Muscle layer of duodenum (tissue), 2 donors: Measurements from ENCODE around the gene URB1.

ENCODE experiments used
- H3K27ac ChIP-seq: one replicate; pipeline ENCODE4 v1.7.0; 2013; ENCODE audit warnings: mild to moderate bottlenecking, low read length
- H3K27me3 ChIP-seq: one replicate; pipeline ENCODE4 v1.7.0; 2013; ENCODE audit warnings: low read depth, mild to moderate bottlenecking, control low read depth, low read length
- H3K36me3 ChIP-seq, 2 donors: one replicate each; pipeline ENCODE4 v1.7.0; 2013; ENCODE audit warnings: low read length in 2 of 2, control low read depth in 1 of 2, mild to moderate bottlenecking in 1 of 2; ENCODE audit not compliant: insufficient read depth in 2 of 2, control insufficient read depth in 1 of 2
- H3K4me1 ChIP-seq, 2 donors: one replicate each; pipeline ENCODE4 v1.7.0; 2013; ENCODE audit warnings: low read length in 2 of 2, mild to moderate bottlenecking in 2 of 2, control low read depth in 1 of 2, moderate library complexity in 1 of 2; ENCODE audit not compliant: insufficient read depth in 2 of 2, control insufficient read depth in 1 of 2
- H3K4me3 ChIP-seq, 2 donors: one replicate each; pipeline ENCODE4 v1.7.0; 2013; ENCODE audit warnings: low read length in 2 of 2, low read depth in 1 of 2, mild to moderate bottlenecking in 1 of 2
- H3K9me3 ChIP-seq, 2 donors: one replicate each; pipeline ENCODE4 v1.7.0; 2013; ENCODE audit warnings: low read length in 2 of 2, control low read depth in 1 of 2, mild to moderate bottlenecking in 1 of 2; ENCODE audit not compliant: control insufficient read depth in 1 of 2
- donor health status: healthy.

URB1 gene

DNA sequence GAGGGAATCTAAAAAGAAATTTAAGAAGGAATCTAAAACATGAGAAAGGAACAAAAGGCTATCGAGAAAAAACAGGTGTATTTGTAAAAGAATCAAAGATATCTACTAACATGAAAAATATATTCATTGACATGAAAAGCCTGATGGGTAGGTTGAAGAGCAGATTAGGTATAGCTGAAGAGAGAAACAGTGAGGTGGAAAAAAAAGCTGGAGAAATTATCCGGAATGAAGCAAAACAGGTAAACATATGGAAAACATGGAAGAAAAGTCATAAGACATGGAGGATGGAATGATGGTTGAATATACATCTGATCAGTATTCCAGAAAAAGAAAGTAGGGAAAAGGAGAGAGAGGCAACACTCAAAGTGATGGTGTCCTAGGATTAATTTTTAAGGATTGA lies 29.3 kb upstream of the URB1 start:
- H3K27ac ChIP-seq, result no peak overlapping the region
- H3K4me3 ChIP-seq, result no peak overlapping the region
- peaks cover 0 to 9% of the 10 kb centered on the region in 2 donors for H3K36me3 ChIP-seq
- H3K9me3 ChIP-seq, result no peaks in the 10 kb centered on the region
- H3K4me1 ChIP-seq, result peaks cover 0 to 5% of the 10 kb centered on the region in 2 donors
- H3K27me3 ChIP-seq, result no peaks in the 10 kb centered on the region

DNA sequence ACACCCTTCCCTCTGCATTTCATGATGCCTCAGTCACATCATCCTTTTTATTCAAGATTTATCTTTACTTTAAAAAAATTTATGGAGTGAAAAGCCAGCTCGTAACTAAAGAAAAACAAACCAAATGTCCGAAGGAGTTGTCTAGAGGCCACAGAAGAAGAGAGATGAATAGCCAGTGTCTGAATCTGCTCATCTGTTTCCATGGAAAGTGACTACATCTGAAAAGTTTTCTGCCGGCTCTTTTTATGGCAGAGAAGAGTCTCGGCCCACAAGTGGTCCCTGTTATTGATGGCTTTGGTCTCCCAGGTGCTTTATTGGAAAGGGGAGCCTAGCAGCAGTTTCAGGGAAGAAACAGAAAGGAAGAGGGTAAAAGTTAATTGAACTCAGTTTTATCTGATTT lies 25.3 kb upstream of the URB1 start:
- Histone ChIP-seq H3K9me3 (no peaks in the 10 kb centered on the region), H3K4me3 (no peak overlapping the region), H3K27ac (no peak overlapping the region), H3K4me1 (peaks cover 6 to 21% of the 10 kb centered on the region in 2 donors), H3K27me3 (no peaks in the 10 kb centered on the region), H3K36me3 (peaks cover 0 to 9% of the 10 kb centered on the region in 2 donors)

DNA sequence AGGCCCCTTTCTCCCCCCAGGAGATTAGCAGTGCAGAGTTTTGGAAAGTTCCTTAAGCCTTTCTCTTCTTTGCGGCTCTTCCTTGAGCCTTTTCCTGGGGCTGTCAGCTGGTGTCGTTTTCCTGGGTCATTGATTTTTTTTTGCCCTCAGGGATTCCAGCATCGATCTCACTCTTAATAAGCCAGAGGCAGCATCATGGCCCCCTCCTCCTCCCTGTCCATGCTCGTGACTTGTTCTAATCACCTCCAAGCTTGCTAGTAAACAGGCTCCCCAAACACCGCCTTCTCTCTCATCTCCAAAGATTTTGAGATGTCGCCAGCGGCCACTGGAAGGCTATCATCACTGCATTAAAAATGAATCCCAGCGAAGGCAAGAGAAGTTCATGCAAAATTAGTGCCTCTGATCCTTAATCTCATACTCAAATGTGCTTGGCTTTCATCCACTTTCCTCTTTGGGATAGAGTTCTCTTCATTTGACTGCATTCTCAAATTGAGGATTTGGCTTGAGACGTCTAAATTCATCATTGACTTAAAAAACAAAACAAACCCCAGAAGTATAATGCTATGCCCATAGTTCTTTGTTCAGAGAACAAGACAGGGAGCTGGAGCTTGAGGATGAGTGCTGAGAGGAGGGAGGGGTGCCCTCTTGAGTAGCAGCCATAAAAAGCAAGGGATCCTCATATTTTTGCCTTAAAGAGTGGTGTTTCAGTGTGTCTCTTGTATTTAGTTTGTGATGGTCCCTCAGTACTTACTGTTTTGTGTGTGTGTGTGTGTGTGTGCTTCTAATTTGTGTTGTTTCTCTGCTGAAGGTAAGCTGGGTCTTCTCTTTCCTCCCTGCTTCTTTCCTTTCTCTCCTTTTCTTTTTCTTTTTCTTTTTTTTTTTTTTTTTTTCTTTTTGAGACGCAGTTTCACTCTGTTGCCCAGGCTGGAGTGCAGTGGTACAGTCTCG lies 22.9 kb upstream of the URB1 start:
- Histone ChIP-seq H3K4me1 (peaks cover 8 to 27% of the 10 kb centered on the region in 2 donors), H3K4me3 (no peak overlapping the region), H3K27me3 (no peaks in the 10 kb centered on the region), H3K27ac (no peak overlapping the region), H3K36me3 (peaks cover 0 to 5% of the 10 kb centered on the region in 2 donors), H3K9me3 (no peaks in the 10 kb centered on the region)

DNA sequence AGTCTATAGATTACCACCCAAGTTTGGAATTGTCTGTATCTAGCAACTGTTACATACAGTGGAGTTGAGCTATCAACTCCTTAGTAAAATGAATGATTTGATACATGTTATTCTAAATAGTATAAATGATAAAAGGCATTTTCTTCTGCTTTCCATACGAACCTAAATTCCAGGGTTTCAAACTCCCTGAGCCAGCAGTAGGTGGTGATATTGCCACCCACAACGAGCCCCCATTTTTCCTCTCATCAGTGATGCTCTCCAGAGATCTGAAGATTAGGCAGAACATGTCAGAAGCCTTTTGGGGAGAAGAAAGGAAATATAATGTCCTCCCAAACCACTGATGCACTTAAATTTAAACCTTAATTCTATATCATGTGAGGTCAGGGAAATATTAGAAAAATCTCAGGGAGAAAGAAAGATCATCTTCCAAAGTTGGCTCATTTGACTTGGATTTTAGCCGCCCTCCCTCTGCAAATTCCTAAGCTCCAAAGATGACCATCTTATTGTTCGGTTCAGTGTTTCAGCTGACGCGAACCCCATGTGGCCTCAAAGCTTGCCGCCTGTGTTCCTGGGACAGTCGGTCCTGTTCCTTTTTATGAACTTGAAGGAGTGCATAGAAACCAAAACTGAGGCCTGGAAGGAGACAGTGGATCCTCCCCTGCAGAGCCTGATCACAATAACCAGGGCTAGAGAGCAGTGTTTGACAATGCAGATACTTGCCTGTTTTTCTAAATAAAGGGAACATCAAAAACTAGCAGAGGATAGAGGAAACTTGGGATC lies 22.0 kb upstream of the URB1 start:
- peak overlapping the region; percentile 10 to 72 for H3K4me3 ChIP-seq

DNA sequence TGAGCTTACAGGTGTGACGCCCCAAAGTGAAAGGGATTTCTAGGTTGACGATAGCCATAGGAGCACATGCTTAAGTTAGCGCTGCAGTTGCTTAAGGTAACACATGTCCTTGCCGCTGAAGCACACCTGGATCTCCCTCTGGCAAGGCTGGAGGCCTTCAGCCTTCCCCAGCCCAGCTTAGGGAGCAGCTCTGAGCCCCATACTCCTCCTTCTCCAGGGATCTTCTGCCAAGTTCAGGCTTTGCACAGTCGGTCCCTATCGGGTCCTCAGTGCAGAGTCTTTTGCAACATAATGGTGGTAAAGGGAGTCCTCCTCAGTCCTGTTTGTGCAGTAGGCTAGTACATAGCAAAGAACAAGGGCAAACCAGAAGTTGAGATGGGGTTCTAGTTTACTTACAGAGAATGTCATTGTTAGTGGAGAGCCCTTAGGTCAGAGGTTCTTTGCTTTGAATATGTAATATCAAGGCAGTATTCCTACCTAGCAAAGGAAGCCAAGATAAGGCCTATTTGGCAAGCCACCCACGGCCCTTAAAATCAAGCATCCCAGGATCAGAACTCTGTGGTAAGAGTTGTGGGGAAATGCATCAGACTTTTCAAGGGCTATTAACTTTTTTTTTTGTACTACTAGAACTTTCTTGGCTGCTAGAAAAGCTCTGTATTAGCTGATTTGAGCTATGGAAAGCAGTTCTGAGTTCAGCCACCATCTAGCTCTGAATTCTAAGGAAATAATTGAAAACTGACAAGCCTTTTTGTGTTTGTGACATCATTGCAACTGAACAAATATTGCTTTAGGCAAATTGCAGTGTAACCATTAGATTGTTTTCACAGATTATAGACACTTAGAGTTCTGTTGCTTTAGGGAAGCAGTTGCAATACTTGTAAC lies 21.1 kb upstream of the URB1 start:
- Histone ChIP-seq H3K4me1 (peaks cover 8 to 27% of the 10 kb centered on the region in 2 donors), H3K27ac (peak overlapping the region; percentile 87), H3K4me3 (peak overlapping the region; percentile 72 to 77), H3K9me3 (no peaks in the 10 kb centered on the region), H3K36me3 (peaks cover 0 to 5% of the 10 kb centered on the region in 2 donors), H3K27me3 (no peaks in the 10 kb centered on the region)

More for the DNA sequence above, 22.0 kb upstream of the URB1 start:
- H3K27me3 ChIP-seq, result no peaks in the 10 kb centered on the region
- no peak overlapping the region for H3K27ac ChIP-seq
- peaks cover 8 to 27% of the 10 kb centered on the region in 2 donors for H3K4me1 ChIP-seq
- peaks cover 0 to 5% of the 10 kb centered on the region in 2 donors for H3K36me3 ChIP-seq
- no peaks in the 10 kb centered on the region for H3K9me3 ChIP-seq

DNA sequence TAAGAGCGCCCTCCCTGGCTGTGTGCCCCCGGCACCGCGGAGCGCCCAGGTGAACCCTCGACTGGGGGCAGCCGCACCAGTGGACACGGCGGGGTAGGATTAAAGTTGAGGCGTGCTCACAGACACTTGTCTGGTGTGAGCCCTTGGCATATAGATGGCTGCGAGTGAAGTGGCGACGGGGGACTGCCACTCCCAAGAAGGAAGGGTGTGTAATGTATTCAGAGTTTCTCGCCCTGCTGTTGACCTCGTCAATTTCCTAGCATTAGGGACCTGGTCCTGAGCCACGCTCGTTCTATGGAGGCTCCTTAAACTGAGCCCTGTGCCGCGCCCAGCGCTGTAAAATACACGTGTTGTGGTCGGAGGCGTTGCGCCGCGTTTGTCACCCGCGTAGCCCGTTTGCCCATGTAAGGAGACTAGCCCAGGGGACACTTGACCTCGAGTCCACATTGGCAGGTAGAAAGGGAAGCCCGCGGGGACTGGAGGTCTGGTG lies 20.2 kb upstream of the URB1 start:
- Histone ChIP-seq H3K4me1 (peaks cover 8 to 22% of the 10 kb centered on the region in 2 donors), H3K36me3 (peaks cover 0 to 5% of the 10 kb centered on the region in 2 donors), H3K9me3 (no peaks in the 10 kb centered on the region), H3K4me3 (peak overlapping the region; percentile 72 to 77), H3K27me3 (no peaks in the 10 kb centered on the region), H3K27ac (peak overlapping the region; percentile 87)

DNA sequence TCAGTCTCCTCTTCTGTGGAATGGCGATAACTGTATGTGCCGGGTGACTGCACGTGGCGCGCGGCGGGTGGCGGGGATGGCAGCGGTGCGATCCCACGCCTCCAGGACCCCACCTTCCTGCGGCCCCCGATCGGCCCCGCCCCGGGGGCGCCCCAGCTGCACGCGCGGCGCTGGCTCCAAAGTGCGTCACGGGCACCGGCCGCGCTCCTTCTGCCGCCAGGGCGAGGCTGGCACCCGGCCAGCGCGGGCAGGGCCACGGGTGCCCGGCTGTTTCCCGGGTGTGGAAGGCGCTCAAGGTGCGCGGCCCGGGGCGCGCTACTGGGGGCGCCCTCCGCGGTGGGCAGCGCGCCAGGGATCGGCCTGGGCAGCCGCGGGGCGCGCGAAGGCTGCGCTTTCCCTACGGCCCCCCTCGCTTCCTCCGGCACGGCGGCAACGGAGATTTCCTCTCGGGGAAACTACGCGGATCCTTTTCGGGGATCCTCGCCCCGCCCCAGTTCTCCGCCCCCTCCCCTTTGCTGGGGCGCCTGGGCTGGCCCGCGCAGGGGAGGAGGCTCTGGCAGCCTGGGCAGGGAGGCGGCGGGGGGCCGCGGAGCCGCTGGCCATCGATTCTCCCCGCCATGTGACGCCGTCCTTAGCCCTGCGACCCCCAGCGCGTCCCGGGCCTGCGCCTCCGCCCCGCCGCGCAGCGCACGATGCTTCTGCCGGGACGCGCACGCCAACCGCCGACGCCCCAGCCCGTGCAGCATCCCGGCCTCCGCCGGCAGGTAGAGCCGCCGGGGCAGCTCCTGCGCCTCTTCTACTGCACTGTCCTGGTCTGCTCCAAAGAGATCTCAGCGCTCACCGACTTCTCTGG lies 19.6 kb upstream of the URB1 start, which contains the start of gene EVA1C:
Gene EVA1C (plus strand): TSS at position 545 of the 853 bp plus-strand sequence. CDS start 148 bp downstream, at position 693.
- Histone ChIP-seq H3K27me3 (no peaks in the 10 kb centered on the region), H3K4me3 (peak within 1 kb of the TSS; percentile 72 to 77), H3K27ac (peak within 1 kb of the TSS; percentile 87), H3K9me3 (no peaks in the 10 kb centered on the region), H3K36me3 (no peaks in the 10 kb centered on the region), H3K4me1 (peaks cover 8 to 22% of the 10 kb centered on the region in 2 donors)

DNA sequence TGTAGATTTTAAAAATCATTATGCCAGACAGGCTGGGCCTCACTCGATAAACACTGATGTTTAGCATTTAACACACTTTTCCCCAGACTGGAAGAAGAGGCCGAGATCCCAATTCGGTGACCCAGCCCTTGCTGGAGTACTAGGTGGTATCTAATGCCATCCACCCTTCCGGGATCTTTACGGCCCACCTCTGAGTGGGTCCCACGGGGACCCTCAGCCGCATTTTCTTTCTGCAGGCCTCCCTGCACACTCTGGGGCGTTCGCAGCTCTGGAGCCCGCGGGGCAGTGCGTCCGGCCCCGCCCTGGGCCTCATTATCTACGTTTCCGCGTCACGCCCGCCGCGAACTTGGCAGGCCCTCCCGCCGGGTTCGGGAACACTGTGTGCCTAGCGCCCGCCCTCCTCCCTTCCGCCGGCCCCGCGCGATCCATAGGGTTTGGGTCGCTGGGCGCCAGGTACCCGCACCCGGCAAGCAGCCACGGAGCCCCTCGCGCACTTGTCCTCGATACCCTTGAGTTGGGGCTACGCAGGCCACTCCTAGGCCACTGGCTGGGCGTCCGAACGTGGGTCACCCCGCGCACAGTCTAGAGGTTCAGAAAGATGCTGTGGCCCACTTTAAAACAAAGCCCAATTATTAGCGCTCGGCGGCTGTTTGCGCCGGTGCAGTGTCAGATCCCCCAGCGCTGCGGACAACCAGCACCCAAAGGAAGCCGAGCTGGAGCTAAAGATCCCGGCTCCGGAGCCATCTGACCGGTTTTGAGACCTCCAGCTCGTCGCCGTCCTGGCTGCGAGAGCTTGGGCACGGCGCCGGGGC lies 18.7 kb upstream of the URB1 start:
- H3K27ac ChIP-seq, result peak overlapping the region; percentile 87
- H3K4me3 ChIP-seq, result peak overlapping the region; percentile 72 to 77
- peaks cover 8 to 22% of the 10 kb centered on the region in 2 donors for H3K4me1 ChIP-seq
- no peaks in the 10 kb centered on the region for H3K9me3 ChIP-seq
- H3K27me3 ChIP-seq, result no peaks in the 10 kb centered on the region
- H3K36me3 ChIP-seq, result no peaks in the 10 kb centered on the region

DNA sequence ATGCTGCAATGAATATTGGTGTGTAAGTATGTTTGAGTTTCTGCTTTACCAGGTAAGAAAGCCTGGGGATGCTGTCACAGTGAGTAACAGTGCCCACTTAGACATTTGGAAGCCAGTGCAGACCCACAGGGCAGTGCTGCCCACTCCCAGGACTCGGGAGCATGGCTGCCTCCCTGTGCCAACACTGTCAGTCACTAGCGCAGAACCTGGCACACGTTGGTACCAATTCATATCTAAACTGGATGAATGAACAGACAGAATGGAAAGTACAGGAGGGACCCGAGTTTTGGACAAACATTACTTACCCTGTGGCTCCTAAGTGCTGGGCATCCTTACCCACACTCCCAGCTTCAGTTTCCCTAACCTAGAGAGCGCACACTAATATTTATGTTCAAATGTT lies 18.1 kb upstream of the URB1 start:
- Histone ChIP-seq H3K27me3 (no peaks in the 10 kb centered on the region), H3K4me3 (peak overlapping the region; percentile 72 to 77), H3K27ac (peak overlapping the region; percentile 87), H3K36me3 (no peaks in the 10 kb centered on the region), H3K9me3 (no peaks in the 10 kb centered on the region), H3K4me1 (peaks cover 8 to 21% of the 10 kb centered on the region in 2 donors)
